ENCODE results near the gene USF2. TPM values are rescaled to one million over a fixed set of nuclear protein-coding genes. Genes with fewer than 3 reads are reported as not detected.
"Not testable (repeated sequence)": the region's sequence is repeated elsewhere in the genome, so short reads cannot be mapped to it uniquely, and the experiment has no call there.

The USF2 gene
- total RNA-seq, 2 donors from 2014 or later: 107 to 151 TPM

GRCh38 chr19:35285095-35285449 lies 16.3 kb downstream of the USF2 start:
- TF ChIP-seq POLR2AphosphoS5 (IDR thresholded peaks at IDR 0.05): no peak
- TF ChIP-seq CTCF (IDR thresholded peaks at IDR 0.05): no peak
- TF ChIP-seq POLR2A (IDR thresholded peaks at IDR 0.05): no peak

GRCh38 chr19:35285465-35285864 lies 16.7 kb downstream of the USF2 start:
- H3K27me3 ChIP-seq (replicated peaks; ENCODE audit: insufficient read depth); H3K4me3 ChIP-seq: not testable (repeated sequence)
- WGBS: 91% methylated on average over 3 of the region's 3 CpGs

More at GRCh38 chr19:35285095-35285449, 16.3 kb downstream of the USF2 start:
- Histone ChIP-seq H3K27me3 (replicated peaks; ENCODE audit: insufficient read depth) (no peaks in the 10 kb centered on the region), H3K4me3 (no peak overlapping the region), H3K9me3 (no peaks in the 10 kb centered on the region), H3K27ac (no peak overlapping the region), H3K36me3 (no peaks in the 10 kb centered on the region), H3K4me1 (replicated peaks) (no peaks in the 10 kb centered on the region)
- 61% methylated on average over 1 of the region's 1 CpG for WGBS
- DNase-seq (ENCODE audit: low spot score): no peak
- intact Hi-C loops (cut with DNase I): no loop called here

GRCh38 chr19:35286101-35286500 lies 17.3 kb downstream of the USF2 start:
- 76% methylated on average over 5 of the region's 5 CpGs for WGBS
- DNase-seq (ENCODE audit: low spot score); H3K27me3 ChIP-seq (replicated peaks; ENCODE audit: insufficient read depth); H3K9me3 ChIP-seq; intact Hi-C loops (cut with DNase I); H3K27ac ChIP-seq; H3K36me3 ChIP-seq; H3K4me3 ChIP-seq; H3K4me1 ChIP-seq (replicated peaks): not testable (repeated sequence)

More at GRCh38 chr19:35285465-35285864, 16.7 kb downstream of the USF2 start:
- H3K27ac ChIP-seq; DNase-seq (ENCODE audit: low spot score); intact Hi-C loops (cut with DNase I); H3K9me3 ChIP-seq; H3K4me1 ChIP-seq (replicated peaks); H3K36me3 ChIP-seq: not testable (repeated sequence)

- Histone ChIP-seq H3K36me3 (no peaks in the 10 kb centered on the region), H3K9me3 (no peaks in the 10 kb centered on the region), H3K27me3 (replicated peaks; ENCODE audit: insufficient read depth) (no peaks in the 10 kb centered on the region), H3K4me1 (replicated peaks) (no peaks in the 10 kb centered on the region), H3K4me3 (no peak overlapping the region), H3K27ac (no peak overlapping the region)
- no peak for DNase-seq (ENCODE audit: low spot score)
- TF ChIP-seq CTCF (IDR thresholded peaks at IDR 0.05): no peak
- TF ChIP-seq POLR2A (IDR thresholded peaks at IDR 0.05): no peak
- TF ChIP-seq POLR2AphosphoS5 (IDR thresholded peaks at IDR 0.05): no peak
- intact Hi-C loops (cut with DNase I): no loop called here
- 93% methylated on average over 10 of the region's 10 CpGs for WGBS
These were observed 19.0 kb downstream of the USF2 start for GRCh38 chr19:35287713-35288112.

- Histone ChIP-seq H3K4me3 (no peak overlapping the region), H3K27me3 (replicated peaks; ENCODE audit: insufficient read depth) (no peaks in the 10 kb centered on the region), H3K36me3 (no peaks in the 10 kb centered on the region), H3K27ac (no peak overlapping the region), H3K4me1 (replicated peaks) (no peaks in the 10 kb centered on the region), H3K9me3 (no peaks in the 10 kb centered on the region)
- DNase-seq (ENCODE audit: low spot score): no peak
- TF ChIP-seq POLR2A (IDR thresholded peaks at IDR 0.05) (no peak), CTCF (IDR thresholded peaks at IDR 0.05) (no peak), POLR2AphosphoS5 (IDR thresholded peaks at IDR 0.05) (no peak)
- intact Hi-C loops (cut with DNase I): no loop called here
- 34% methylated on average over 2 of the region's 2 CpGs for WGBS
These were observed 19.6 kb downstream of the USF2 start for GRCh38 chr19:35288331-35288730.

GRCh38 chr19:35288906-35289305 lies 20.1 kb downstream of the USF2 start:
- no peaks in the 10 kb centered on the region for H3K4me1 ChIP-seq (replicated peaks)
- H3K4me3 ChIP-seq: no peak overlapping the region
- H3K27me3 ChIP-seq (replicated peaks; ENCODE audit: insufficient read depth): no peaks in the 10 kb centered on the region
- H3K36me3 ChIP-seq: no peaks in the 10 kb centered on the region
- no peak overlapping the region for H3K27ac ChIP-seq
- 60% methylated on average over 5 of the region's 5 CpGs for WGBS
- no peaks in the 10 kb centered on the region for H3K9me3 ChIP-seq
- intact Hi-C loops (cut with DNase I): no loop called here
- TF ChIP-seq POLR2A (IDR thresholded peaks at IDR 0.05) (no peak), POLR2AphosphoS5 (IDR thresholded peaks at IDR 0.05) (no peak)
- DNase-seq (ENCODE audit: low spot score): no peak
